Stimulated activated CD8-positive, alpha-beta memory T cell treated with anti-CD3 and anti-CD28 coated beads, Interleukin-12 subunit alpha, Interleukin-12 subunit beta, amount 100 ng/mL, for 4 hours (primary cell): ENCODE results near the gene OR51B4.
"Not testable (repeated sequence)": the region's sequence is repeated elsewhere in the genome, so short reads cannot be mapped to it uniquely, and the experiment has no call there.

Experiments
- DNase-seq: peaks from one replicate; pipeline ENCODE4 v3.0.0-alpha.2; 2020; ENCODE audit warnings: low read depth

Gene OR51B4

DNA sequence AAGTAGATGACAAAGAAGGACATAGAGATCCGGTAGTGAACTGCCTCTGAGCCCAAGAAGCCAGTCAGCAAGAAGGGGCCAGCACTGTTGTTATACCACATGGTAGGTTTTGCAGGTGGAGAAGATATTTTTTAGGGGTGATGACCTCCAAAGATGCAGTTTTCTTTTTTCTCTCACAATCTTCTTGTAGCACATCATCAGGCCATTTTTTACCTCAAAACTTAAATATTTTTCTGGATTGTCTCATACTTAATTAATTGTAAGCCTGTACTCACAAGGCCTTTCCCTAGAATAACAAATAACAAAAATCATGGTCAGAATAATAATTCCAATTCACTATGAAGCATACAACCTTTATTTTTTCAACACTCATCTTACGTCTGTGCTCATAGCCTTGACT lies at the start of gene OR51B4:
OR51B4 (minus strand) TSS at position 101 of the 400 bp plus-strand sequence; CDS start at position 101, 0 bp downstream.
- no peak for DNase-seq

GRCh38 chr11:5351208-5351607 lies 49.5 kb upstream of the OR51B4 start, which contains the start of gene OR51B6:
TSS of gene OR51B6 (plus strand) at chr11:5351508. CDS start at chr11:5351508, 0 bp downstream.
- no peak for DNase-seq

DNA sequence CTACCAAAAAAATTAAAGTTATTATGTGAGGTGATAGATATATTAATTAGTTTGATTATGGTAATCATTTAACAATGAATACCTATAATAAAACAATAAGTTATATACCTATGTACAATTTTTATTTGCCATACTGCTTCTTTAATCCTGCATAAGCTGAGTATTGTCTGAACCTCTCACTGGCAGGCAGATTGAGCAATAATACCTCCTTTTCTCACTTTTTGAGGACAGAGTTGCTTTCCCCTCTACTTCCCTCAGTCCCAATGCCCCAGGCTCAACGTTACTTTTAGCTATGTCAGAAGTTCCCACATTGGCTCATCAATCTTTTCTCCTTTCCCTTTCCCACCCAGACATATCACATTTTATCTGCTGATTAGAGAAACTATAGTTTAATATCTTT lies 47.8 kb upstream of the OR51B4 start:
- DNase-seq = no peak

- DNase-seq = no peak
Measured at GRCh38 chr11:5348551-5349194, 46.9 kb upstream of the OR51B4 start.

DNA sequence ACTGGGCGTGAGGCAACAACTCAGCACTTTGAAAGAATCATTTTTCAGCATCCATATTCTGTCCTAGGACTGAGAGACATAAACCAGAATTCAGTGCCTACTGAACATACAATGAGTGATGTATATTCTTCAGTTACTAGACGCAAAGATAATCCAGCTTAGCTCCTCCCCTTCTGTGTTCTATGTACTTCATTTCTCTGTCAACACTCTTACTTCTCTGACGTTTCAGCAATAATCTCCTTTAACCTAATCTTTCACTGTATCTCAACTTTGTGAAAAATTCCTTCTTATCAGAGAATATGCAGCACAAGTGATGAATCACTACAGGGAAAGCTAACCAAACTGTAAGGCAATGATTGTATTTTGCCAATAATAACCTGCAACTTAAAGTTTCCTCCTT lies 44.1 kb upstream of the OR51B4 start:
- no peak for DNase-seq

DNA sequence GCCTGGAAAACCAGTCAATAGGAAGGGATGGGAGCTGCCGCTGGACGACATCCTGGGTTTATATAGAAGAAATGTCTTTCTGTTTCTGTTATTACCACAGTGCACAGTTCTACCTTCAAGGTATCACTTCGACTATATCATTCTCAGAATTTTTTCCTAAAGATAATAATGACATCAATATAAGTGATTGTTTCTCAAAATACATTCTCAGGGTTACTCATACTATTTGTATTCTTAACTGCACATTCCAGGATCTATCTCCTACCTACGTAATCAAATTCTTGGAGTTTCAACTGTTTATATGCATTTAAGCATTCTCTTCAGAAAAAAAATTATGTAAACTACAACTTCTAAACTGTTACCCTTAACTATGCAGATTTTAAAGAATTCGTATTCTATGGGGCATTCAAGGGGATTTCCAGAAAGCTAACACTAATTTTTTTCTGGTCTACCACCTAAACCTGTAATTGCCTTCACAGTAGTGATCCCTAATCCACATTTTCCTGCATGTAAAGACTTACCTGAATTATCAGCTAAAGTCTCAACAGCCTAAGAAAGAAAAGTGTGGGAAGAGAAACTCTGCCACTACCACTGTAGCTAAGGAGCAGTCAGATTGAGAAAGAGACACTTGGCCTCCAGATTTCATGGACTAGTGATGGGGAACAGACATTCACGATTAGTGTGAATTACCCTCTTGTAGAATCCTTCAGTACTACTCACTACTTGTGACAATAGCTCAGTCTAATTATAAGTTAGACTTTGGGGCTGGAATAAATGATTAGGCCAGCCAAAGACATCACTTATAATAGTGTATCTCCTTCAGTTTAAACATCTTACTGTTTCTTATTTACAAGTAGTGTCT lies 42.0 kb upstream of the OR51B4 start, which contains the start of gene OR51B5:
OR51B5 (minus strand) TSS at position 51 of the 862 bp plus-strand sequence; CDS start at position 51, 0 bp downstream.
- no peak for DNase-seq

- no peak for DNase-seq
Measured at GRCh38 chr11:5339771-5340322, 38.1 kb upstream of the OR51B4 start.

GRCh38 chr11:5337253-5337652 lies 35.5 kb upstream of the OR51B4 start:
- DNase-seq = not testable (repeated sequence)

- no peak for DNase-seq
Measured at GRCh38 chr11:5336331-5336730, 34.6 kb upstream of the OR51B4 start.

- no peak for DNase-seq
Measured at GRCh38 chr11:5335170-5335569, 33.4 kb upstream of the OR51B4 start.

DNA sequence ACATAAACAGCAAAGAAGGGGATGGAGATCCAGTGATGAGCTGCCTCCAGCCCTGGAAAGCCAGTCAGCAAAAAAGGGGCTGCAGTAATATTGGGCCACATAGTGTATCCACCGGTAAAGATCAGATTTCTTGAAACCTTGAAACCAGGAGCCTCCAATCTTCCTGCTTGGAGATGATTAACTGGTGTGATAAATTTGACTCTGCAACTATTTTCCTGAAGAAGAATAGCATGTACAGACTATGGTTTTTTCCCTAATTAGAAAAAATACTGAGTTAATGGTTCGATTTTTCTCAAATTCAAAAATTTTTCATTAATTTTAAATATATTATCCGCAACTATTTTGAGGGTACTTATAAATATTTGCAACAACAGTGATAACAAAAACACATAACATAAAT lies 22.5 kb upstream of the OR51B4 start, which contains the start of gene OR51B2:
OR51B2 (minus strand) TSS at position 101 of the 400 bp plus-strand sequence; CDS start at position 101, 0 bp downstream.
- no peak for DNase-seq

GRCh38 chr11:5317292-5317691 lies 15.5 kb upstream of the OR51B4 start:
- no peak for DNase-seq

GRCh38 chr11:5313326-5314023 lies 11.7 kb upstream of the OR51B4 start:
- not testable (repeated sequence) for DNase-seq

DNA sequence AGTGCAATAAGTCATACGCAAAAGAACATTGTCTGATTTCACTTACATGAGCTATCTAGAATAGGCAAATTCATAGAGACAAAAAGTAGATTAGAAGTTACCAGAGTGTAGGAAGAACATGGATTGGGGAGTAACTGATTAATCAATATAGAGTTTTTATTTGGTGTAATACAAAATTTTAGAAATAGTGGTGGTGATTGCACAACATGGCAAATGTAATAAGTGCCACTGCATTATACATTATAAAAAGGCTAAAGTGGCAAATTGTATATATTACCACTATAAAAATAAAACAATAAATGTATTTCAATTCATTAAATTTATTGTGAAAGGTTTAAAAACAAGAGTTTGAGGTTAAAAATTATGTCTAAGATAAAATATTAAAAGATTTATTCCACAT lies 8.7 kb upstream of the OR51B4 start:
- DNase-seq = no peak

DNA sequence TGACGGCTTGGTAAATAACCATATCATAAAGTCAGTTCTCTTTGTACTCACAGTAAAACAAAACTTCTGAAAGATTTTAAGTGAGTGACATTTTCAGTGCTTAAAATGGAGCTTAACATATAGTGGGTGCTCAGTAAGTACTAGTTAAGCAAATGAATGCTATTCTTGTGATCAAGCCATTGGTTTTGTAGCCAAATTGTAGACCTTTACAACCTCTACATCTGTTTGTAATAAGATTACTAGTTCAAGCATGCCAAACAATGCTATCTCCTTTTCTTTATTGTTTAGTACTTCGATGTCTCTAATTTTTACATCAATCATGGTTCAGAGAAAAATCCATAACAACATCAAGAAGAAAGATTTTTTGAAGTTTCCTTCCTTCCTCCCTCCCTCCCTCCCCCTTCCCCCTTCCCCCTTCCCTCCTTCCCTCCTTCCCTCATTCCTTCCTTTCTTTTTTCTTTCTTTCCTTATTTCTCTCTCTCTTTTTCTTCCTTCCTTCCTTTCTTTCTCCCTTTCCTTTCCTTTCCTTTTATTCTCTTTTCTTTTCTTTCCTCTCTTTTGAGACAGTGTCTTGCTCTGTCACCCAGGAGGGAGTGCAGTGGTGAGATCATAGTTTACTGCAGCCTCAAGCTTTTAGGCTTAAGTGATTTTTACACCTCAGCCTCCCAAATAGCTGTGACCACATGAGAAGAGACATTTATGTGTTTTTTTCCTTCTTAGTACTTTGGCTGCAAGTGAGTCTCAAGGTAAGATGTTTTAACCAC lies 5.7 kb upstream of the OR51B4 start:
- DNase-seq = no peak

GRCh38 chr11:5304046-5304445 lies 2.3 kb upstream of the OR51B4 start:
- no peak for DNase-seq

GRCh38 chr11:5303626-5304025 lies 1.9 kb upstream of the OR51B4 start:
- DNase-seq = no peak

DNA sequence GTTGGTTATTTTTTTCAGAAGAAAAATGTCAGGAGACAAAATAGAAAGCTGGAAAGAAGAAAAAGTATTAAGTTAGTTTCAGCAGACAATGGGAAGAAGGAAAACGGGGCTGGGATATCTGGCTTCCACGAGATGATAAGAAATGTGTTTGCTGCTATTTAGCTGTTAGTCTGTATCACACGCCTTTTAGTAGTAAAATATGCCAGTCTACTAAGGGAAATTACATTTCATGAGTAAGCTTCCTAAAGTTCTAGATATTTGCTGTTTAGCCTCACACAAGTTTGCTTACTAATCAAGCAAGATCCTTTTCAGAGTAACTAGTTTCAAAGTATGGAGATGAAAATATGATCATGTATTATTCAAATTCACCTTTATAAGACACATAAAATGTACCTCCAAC lies 1.5 kb downstream of the OR51B4 start:
- no peak for DNase-seq

DNA sequence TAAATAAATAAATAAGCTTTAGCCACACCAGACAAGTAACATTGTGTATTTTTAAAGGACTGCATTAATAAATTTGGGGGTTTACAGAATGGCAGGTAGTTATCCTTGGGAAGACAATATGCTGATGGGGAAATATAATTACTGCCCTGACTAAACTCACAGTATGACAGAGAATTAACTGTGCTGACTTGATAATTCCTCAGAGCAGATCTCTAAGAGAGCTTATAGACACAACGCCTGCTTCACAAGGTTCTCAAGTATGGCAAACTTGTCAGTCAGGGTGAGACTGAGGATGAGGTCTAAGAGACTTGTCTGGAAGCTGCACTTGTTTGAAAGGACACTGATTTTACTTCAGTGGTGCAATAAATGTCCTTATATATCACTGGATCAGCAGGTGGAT lies 3.3 kb downstream of the OR51B4 start:
- DNase-seq = no peak

DNA sequence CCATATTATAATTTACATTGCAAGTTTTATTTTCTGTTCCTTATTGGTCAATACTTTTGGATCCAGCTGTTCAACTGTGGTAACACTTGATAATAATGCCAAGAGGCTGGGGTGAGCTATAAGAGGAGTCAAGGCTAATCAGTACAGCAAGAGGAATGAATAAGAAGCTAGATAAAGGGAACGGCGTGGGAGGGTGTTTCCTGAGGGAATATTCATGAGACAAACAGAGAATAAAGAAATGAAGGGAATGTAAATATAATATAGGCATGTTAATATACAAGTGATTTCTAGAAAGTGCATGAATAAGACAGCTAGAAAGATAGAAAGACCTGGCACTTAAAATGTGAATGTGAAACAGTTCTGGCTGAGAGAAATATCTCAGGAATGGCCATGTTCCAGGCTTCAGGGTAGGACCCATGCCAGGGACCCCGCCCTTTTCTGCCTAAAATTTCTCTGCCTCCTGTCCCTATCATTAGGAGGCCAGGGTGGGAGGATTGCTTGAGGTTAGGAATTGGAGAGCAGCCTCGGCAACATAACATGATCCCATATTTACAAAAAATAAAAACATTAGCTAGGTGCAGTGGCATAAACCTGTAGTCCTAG lies 3.9 kb downstream of the OR51B4 start:
- DNase-seq = no peak
